Nephron progenitor cell (in vitro differentiated cells): ENCODE measurements around the gene ACSL4.

Experiments used
- DNase-seq: peaks from one replicate; pipeline ENCODE4 v3.0.0; 2021
- H3K27ac Mint-ChIP-seq: 2 replicates; pipeline ENCODE4 v1.8.0; 2021; ENCODE audit warnings: mild to moderate bottlenecking, moderate library complexity, mixed read lengths
- H3K27me3 Mint-ChIP-seq: 2 replicates; pipeline ENCODE4 v1.8.0; 2021; ENCODE audit warnings: mild to moderate bottlenecking, low read depth, mixed read lengths; ENCODE audit not compliant: poor library complexity
- H3K36me3 Mint-ChIP-seq: 2 replicates; pipeline ENCODE4 v1.8.0; 2021; ENCODE audit warnings: low read depth, mixed read lengths
- H3K4me1 Mint-ChIP-seq: 2 replicates; pipeline ENCODE4 v1.8.0; 2021; ENCODE audit warnings: mixed read lengths
- H3K4me3 Mint-ChIP-seq: 2 replicates; pipeline ENCODE4 v1.8.0; 2021; ENCODE audit warnings: mild to moderate bottlenecking, moderate library complexity, mixed read lengths
- H3K9me3 Mint-ChIP-seq: 2 replicates; pipeline ENCODE4 v1.8.0; 2021; ENCODE audit warnings: mild to moderate bottlenecking, moderate library complexity, mixed read lengths
- TF ChIP-seq, protein P1 (sequence below): fragments of 200-600 bp; sonication (generic); IDR thresholded peaks from 2 replicates; pipeline ENCODE4 v1.5.0; 2021; ENCODE audit warnings: antibody characterized with exemption

ACSL4 gene

DNA sequence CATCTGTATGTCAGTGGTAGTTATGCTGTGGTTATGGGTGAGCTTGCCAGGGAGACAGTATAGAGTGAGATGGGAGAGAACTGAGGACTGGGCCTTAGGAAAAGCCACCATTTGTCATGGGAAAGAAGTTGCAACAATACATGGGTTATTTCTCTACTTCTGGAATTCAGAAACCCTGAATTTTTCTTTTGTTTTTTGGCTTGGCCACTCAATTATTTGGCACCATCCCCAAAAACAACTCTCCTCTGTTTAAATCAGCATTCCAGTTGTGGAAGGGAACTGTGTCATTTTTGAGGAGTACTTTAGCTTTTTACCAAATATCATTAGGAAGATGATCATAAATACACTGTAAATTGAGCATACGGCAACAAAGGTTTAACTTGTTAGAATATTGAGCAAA lies 41.1 kb upstream of the ACSL4 start:
- Mint-ChIP-seq H3K4me1 (no peaks in the 10 kb centered on the region), H3K4me3 (no peak overlapping the region), H3K36me3 (peaks cover 14% of the 10 kb centered on the region), H3K9me3 (peaks cover 29% of the 10 kb centered on the region), H3K27me3 (no peaks in the 10 kb centered on the region), H3K27ac (no peak overlapping the region)
- DNase-seq, result no peak
- TF ChIP-seq, protein P1, sequence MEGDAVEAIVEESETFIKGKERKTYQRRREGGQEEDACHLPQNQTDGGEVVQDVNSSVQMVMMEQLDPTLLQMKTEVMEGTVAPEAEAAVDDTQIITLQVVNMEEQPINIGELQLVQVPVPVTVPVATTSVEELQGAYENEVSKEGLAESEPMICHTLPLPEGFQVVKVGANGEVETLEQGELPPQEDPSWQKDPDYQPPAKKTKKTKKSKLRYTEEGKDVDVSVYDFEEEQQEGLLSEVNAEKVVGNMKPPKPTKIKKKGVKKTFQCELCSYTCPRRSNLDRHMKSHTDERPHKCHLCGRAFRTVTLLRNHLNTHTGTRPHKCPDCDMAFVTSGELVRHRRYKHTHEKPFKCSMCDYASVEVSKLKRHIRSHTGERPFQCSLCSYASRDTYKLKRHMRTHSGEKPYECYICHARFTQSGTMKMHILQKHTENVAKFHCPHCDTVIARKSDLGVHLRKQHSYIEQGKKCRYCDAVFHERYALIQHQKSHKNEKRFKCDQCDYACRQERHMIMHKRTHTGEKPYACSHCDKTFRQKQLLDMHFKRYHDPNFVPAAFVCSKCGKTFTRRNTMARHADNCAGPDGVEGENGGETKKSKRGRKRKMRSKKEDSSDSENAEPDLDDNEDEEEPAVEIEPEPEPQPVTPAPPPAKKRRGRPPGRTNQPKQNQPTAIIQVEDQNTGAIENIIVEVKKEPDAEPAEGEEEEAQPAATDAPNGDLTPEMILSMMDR, result no peak

DNA sequence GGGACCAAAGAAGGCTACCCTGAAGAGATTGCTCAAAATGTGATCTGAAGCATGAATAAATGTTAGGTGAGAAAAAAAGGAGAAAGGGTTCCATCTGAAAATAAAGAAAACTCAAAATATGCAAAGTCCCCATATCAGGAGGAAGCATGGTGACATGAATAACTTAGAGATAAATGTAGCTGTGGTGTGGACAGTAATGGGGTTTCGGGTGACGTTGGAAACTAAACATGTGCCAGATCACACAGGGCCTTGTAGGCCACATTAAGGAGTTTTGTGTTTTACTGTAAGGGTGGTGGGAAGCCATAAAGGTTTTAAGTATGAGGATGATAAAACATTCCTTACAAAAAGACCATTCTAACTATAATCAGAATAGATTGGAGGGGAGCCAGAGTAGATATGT lies 40.3 kb upstream of the ACSL4 start:
- peaks cover 37% of the 10 kb centered on the region for H3K9me3 Mint-ChIP-seq
- no peak for DNase-seq
- no peak overlapping the region for H3K4me3 Mint-ChIP-seq
- no peaks in the 10 kb centered on the region for H3K27me3 Mint-ChIP-seq
- H3K36me3 Mint-ChIP-seq, result peaks cover 14% of the 10 kb centered on the region
- TF ChIP-seq, protein P1, result no peak
- no peak overlapping the region for H3K27ac Mint-ChIP-seq
- no peaks in the 10 kb centered on the region for H3K4me1 Mint-ChIP-seq

DNA sequence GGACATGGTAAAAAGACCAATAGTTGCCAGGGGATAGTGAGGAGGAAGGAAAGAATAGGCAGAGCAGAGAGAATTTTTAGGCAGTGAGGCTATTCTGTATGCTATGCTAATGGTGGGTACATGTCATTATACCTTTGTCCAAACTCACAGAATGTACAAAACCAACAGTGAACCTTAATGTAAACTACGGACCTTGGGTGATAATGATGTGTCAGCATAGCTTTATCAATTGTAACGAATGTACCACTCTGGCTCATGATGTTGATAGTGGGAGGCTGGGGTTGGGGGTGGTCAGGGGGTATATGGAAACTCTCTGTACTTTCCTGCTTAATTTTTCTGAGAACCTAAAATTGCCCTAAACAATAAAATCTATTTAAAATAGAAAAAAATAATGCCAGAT lies 37.7 kb upstream of the ACSL4 start:
- no peak overlapping the region for H3K27ac Mint-ChIP-seq
- no peaks in the 10 kb centered on the region for H3K4me1 Mint-ChIP-seq
- H3K36me3 Mint-ChIP-seq, result peaks cover 14% of the 10 kb centered on the region
- TF ChIP-seq, protein P1, result no peak
- H3K27me3 Mint-ChIP-seq, result no peaks in the 10 kb centered on the region
- H3K4me3 Mint-ChIP-seq, result no peak overlapping the region
- H3K9me3 Mint-ChIP-seq, result peaks cover 53% of the 10 kb centered on the region
- no peak for DNase-seq

DNA sequence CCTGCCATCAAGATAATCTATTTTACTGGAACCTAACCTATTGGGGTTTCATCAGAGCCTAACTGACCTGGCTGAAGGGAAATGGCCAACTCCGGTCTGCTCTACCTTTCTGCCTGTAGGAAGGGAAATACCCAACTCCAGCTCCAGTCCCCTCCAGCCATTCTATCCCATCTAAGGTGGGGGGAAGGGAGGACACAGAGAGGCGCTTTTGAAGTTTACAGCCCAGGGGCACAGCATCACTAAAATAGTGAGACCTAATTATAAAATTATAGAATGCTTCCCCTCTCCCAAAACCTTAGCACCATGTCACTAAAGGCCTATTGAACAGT lies 27.8 kb upstream of the ACSL4 start:
- TF ChIP-seq, protein P1, result no peak
- H3K36me3 Mint-ChIP-seq, result peaks cover 15% of the 10 kb centered on the region
- H3K4me1 Mint-ChIP-seq, result peaks cover 31% of the 10 kb centered on the region
- no peaks in the 10 kb centered on the region for H3K27me3 Mint-ChIP-seq
- DNase-seq, result peak; percentile 10
- peak overlapping the region; percentile 99 for H3K27ac Mint-ChIP-seq
- peak overlapping the region; percentile 1 for H3K4me3 Mint-ChIP-seq
- H3K9me3 Mint-ChIP-seq, result peaks cover 28% of the 10 kb centered on the region

DNA sequence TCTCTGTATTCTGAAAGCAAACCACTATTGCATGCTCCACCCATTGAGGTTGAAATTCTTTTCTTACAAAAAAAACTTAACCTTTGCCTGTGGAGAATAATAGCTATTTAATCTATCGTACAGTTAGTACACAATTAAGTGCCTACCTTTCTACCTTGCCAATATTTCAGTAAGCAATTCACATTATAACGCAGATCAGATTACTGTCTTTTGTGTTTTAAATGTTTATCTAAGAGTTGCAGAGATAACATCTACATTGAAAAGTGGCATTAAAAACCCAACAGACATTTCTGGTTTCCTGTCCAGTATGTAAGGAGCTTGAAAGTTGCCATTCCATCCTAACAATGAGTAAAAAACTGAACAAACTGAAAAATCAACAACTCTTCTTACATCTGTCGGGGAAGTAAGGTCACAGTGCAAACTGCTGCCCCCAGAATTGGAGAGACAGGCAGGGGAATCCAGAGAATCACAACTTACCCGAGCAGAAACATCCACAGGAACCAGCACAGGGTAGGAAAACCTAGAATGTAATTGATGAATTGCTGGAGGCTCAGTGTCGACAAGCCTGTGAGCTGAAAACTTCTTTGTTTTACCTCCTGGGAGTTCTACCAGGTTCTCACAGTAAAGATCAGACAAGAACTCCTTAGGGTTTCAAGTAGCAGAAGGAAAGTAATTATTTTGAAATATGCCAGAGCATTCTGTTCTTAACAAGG lies 27.3 kb upstream of the ACSL4 start:
- peak; percentile 6 for DNase-seq
- Mint-ChIP-seq H3K9me3 (peaks cover 33% of the 10 kb centered on the region), H3K4me1 (peaks cover 31% of the 10 kb centered on the region), H3K36me3 (peaks cover 20% of the 10 kb centered on the region), H3K27ac (peak overlapping the region; percentile 99), H3K27me3 (no peaks in the 10 kb centered on the region), H3K4me3 (no peak overlapping the region)
- TF ChIP-seq, protein P1, result no peak

DNA sequence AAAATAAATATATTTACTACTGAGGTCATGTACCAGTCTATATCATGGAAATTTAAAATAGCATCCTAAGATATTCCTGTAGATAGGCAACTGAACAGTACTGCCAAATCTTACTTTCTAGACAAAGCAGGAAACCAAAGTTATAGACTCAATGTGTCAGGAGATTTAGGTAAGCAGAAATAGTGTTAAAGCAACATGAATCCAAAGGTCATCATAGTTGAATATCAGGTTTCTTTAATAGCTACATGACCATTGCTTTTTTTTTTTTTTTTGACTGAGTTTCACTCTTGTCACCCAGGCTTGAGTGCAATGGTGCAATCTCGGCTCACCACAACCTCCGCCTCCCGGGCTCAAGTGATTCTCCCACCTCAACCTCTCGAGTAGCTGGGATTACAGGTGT lies 20.2 kb upstream of the ACSL4 start:
- H3K27me3 Mint-ChIP-seq, result no peaks in the 10 kb centered on the region

More for the DNA sequence above, 20.2 kb upstream of the ACSL4 start:
- Mint-ChIP-seq H3K36me3 (peaks cover 31% of the 10 kb centered on the region), H3K9me3 (peaks cover 55% of the 10 kb centered on the region), H3K27ac (no peak overlapping the region), H3K4me3 (no peak overlapping the region), H3K4me1 (peaks cover 3% of the 10 kb centered on the region)
- TF ChIP-seq, protein P1, result no peak
- no peak for DNase-seq
